HG03025 (cell line): ENCODE results near the gene STBD1.
"Not testable (repeated sequence)": the region's sequence is repeated elsewhere in the genome, so short reads cannot be mapped to it uniquely, and the experiment has no call there.

Source experiments
- ATAC-seq: cut with Tn5 transposase; IDR thresholded peaks from one replicate; pipeline ENCODE4 v1.9.1; 2021; ENCODE audit warnings: mild to moderate bottlenecking, moderate library complexity; ENCODE audit not compliant: unreplicated experiment, low FRiP score

Gene STBD1

DNA sequence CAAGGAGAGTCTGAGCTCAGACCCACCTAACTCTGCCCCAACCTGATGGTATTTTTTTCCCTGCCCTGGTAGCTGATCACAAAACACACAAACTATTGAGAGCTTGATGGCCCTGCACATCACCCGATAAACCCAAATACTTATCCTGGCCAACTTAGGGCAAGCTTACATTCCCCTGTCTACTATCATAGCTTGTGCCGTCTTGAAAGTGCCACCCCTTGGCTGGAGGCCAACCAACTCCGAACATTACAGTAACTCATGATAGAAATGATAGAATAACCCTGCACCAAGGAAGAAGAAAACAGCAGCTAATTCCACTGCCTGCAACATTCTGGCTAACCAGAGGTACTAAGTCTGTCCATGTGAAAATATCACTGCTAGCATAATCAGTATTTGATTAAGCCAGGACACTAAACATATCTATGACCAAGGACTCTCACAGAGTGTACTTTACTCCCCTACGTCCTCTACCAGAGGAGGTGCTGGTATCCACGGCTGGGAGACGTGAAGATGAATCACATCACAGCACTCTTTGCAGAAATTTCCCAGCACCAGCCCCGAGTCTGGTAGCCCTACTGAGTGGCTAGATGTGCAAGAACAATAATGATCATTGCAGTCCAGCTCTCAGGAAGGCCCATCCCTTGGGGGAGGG is 8.9 kb downstream of the STBD1 start:
- no peak for ATAC-seq

DNA sequence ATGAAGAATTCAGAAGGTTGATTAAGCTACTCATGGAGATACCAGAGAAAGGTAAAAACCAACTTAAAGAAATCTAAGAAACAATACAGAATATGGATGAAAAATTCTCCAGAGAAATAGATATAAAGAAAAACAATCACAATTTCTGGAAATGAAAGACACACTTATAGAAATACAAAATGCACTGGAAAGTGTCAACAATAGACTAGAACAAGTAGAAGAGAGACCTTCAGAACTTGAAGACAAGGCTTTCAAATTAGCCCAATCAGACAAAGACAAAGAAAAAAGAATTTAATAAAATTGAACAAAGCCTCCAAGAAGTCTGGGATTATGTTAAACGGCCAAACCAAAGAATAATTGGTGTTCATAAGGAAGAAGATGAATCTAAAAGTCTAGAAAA is 9.6 kb downstream of the STBD1 start:
- ATAC-seq = no peak

DNA sequence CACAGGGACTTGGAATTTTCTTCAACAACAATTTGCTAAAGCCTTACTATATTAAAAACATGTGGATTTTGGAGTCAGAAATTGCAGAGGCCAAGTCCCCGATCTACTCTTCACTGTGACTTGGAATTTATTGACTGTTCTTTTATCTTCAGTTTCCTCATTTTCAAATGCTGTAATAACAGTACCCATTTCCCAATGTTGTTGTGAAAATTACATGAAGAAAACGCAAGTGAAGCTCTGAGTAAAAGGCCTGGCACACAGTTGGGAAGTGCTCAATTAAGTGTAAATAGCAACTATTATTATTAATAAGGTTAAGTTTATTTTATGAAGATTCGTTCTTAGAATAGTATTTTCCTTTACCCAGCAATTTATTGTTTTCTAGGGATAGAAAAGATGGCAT is 15.7 kb downstream of the STBD1 start:
- no peak for ATAC-seq

DNA sequence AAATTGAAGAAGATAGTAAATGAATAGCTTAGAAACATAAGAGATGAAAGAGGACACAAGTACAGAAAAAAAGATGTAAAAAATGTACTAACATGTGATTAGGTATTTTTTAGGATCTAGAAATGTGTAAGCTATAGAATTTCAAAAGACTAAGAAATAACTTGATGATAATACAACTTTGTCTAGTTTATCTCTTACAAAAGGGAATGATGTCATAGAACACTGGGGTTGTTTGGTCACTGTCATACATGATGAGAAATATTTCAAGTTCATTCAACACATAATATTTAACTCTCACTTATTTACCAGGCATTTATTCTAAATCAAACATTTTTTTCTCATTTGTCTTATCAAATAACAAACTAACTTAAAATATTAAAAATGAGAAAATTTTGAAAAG is 18.5 kb downstream of the STBD1 start:
- no peak for ATAC-seq

DNA sequence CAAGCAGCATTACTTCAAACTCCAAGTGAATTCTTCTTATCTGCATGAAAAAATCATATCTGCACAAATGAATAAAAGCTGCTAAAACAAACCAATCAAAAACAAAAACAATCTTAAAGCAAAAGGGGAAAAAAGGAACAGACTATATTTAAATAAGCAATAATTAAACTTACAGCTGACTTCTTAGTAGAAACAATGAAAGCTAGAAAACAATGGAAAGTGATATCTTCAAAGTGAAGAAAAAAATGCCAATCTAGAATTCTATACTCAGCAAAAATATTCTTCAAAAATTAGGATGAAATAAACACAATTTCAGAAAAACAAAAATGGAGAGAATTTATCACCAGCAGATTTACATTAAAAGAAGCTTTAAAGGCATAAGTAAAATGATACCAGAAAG is 20.0 kb downstream of the STBD1 start:
- no peak for ATAC-seq

DNA sequence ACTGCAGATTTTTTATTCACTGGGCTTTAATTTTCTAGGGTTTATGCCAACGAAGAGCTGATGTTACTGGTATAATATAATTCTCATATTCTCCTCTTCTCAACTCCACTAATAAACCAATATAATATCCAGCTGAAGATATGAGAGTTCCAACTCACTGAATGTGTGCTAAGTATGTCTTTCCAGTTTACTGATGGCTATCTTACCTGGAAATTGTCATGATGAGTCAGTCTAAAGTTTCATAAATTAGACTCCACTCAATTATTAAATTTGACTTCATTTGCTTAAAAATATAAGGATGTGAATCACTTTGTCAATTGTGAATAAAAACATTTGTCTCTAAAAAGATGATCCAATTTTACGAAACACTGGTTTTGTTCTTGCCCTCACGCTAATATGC is 28.4 kb downstream of the STBD1 start:
- ATAC-seq = no peak

DNA sequence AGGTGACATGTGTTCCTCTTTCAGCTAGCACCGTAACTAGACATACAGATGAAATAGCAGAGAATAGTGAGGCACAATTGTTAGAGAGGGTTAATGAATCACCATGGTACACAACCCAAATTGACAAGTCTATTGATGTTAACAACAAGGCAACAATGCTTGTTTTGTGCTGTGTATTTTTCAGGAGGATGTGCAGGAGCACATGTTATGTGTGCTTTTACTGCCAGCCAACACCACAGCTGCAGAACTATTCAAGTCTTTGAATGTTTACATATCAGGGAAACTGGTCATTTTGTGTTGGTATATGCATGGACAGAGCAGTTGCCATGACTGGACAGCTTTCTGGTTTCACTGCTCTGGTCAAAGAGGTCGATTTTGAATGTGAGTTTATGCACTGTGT is 32.8 kb downstream of the STBD1 start:
- no peak for ATAC-seq

DNA sequence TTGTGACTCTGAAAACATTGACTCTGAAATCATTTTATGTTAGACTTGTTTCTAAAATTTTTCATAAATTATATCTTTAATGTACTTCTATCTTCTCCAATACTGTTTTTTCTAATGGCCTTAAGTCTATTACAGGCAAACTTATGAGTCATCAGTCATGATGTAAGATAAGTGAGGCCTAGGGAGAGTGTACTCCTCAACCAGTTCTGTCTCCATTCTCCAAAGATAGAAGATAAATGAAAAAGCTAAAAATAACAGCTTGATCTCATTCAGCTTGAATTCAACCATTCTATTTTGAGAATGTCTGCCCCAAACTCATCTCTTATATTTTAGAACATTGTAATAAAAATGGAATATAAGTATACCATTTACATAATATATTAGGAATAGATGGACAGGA is 34.5 kb downstream of the STBD1 start:
- no peak for ATAC-seq

DNA sequence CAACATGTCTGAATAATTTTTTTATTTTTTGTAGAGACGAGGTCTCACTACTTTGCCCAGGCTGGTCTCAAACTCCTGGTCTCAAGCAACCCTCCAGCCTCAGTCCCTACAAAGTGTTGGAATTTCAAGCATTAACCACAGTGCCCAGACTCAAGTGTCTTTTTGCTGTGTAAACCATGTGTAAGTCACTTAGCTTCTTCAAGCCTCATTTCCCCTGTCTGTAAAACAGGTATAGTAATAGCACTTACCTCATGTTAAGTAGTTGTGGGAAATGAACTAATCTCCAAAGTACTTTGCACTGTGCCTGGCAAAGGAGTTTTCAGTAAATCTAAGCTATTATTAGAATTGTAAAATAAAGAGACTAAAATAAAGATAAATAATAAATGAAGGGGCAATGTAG is 35.7 kb downstream of the STBD1 start:
- ATAC-seq = no peak

DNA sequence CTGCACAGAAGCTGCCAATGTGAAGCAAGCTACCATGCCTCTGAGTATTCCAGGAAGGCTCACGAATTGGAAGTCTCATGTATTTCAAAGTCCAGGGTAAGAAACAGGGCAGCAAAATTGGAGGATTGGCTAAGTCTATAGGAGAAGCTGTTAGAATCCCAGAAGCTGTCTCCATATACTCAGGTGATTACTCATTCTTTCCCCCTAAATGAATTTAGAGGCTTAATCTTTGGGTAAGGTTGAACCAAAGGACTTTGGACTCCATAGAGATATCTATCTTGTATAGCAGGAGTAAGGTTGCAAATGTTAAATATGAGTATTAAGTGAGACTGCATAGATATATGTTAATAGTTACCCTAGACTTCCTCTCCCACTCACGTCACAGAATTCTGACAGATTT is 36.3 kb downstream of the STBD1 start:
- ATAC-seq = no peak

DNA sequence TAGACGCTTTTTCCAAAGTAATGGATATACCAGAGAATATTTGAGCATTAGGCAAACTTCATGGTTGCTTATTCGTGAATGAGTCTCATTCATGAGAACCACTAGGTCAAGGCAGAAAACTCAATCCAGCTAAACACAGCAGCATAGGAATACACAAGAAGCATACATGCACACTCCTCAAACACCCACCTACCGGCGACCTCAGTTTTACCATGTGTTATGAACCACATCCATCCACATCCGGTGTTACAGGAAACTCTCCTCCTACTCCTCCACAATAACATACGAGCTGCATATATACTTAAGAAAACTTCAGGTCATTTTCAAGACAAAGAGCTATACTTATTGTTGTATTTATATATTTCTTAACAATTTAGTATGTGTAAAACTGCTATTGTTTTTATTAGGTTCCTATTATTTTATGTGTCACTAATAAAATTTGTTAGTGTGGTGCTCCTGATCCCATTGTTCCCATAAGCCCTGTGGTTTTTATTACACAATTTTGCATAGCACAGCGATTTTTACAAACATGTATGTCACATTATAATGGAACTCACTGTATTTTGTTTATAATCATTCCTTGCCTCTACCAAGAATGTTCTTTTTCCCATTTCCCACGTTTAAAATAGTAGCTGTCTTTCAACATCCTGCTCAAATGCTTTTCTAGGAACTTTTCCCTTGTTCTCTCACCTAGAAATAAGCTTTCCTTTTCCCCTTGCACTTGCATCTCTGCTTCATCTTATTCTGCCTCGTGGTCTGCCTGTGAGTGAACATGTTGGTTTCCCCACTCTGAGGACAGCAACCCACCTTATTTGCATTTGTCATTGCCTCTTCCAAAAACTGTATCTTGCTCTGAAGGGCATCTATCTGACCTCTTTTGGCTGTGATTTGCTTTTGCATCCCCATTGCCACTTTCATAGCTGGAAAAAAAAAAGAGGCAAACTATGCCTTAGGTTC is 48.3 kb downstream of the STBD1 start:
- no peak for ATAC-seq

DNA sequence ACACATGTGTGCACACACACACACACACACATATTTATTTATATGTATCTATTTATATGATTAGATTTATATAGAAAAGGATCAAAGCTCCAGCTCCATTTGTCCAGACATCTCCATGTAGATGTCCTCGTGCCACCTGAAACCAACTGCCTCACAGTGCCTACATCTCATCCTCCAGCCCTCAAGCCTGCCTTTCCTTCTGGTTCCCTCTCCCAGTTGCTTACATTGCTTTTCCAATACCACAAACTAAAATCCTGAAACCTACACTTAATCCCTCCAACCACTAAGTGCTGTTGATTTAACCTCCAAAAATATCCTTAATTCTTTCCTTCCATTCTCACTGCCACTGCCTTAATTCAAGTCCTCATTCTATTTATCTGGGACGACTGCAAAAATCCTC is 51.4 kb downstream of the STBD1 start:
- ATAC-seq = no peak

DNA sequence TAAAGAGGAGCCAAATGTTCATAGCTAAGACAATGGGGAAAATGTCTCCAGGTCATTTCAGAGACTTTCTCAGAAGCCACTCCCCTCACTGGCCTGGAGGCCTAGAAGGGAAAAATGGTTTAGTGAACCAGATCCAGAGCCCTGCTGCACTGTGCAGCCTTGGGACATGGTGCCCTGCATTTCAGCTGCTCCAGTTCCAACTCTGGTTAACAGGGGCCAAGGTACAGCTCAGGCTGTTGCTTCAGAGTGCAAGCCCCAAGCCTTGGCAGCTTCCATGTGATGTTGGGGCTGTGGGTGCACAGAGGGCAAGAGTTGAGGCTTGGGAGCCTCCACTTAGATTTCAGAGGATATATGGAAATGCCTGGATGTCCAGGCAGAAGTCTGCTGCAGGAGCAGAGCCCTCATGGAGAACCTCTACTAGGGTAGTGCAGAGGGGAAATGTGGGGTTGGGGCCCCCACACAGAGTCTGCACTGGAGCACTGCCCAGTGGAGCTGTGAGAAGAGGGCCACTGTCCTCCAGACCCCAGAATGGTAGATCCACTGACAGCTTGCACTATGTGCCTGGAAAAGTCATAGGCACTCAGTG is 53.4 kb downstream of the STBD1 start:
- ATAC-seq = not testable (repeated sequence)
